IMR-90 (cell line): ENCODE results near the gene PARK7. TPM values are rescaled to one million over a fixed set of nuclear protein-coding genes. Genes with fewer than 3 reads are reported as not detected.

Source experiments
- ATAC-seq: fragments of 200-7000 bp; cut with Tn5 transposase; 2 replicates; pipeline ENCODE4 v1.9.1; 2020; ENCODE audit warnings: low read depth, mild to moderate bottlenecking, moderate library complexity
- BruUV-seq: library from RNA; stranded (reverse); fragments of 400-500 nt; replicated peaks from 2 replicates; lab custom pipeline; 2021; lab: Mats Ljungman, UMichigan
- CTCF ChIA-PET: fragments of 300-600 bp; formaldehyde crosslinking; extraction: SDS; loops from one replicate; lab custom pipeline; 2021; ENCODE audit warnings: antibody characterized with exemption; lab: Yijun Ruan, JAX
- POLR2A ChIA-PET: fragments of 300-600 bp; sonication (Branson Sonifier 250); formaldehyde crosslinking; loops from one replicate; lab custom pipeline; 2022; ENCODE audit warnings: antibody characterized with exemption; ENCODE audit not compliant: unreplicated experiment; lab: Charles Lee
- DNase-seq: peaks from one replicate; pipeline ENCODE4 v3.0.0; 2013
- H2AFZ ChIP-seq: replicated peaks from 2 replicates; pipeline ENCODE3; 2013; ENCODE audit warnings: low read length, mild to moderate bottlenecking; ENCODE audit not compliant: poor library complexity
- H2AK5ac ChIP-seq: 2 replicates; pipeline ENCODE4 v1.6.1; 2013; ENCODE audit warnings: low read depth, low read length, inconsistent platforms
- H2AK9ac ChIP-seq: replicated peaks from 2 replicates; pipeline ENCODE3; 2013; ENCODE audit warnings: mild to moderate bottlenecking, low read depth, low read length, moderate library complexity; ENCODE audit not compliant: poor library complexity
- H2BK120ac ChIP-seq: 2 replicates; pipeline ENCODE4 v1.6.1; 2013; ENCODE audit warnings: low read depth, low read length, inconsistent platforms
- H2BK15ac ChIP-seq: 3 replicates; pipeline ENCODE4 v1.6.1; 2013; ENCODE audit warnings: low read depth, low read length, inconsistent platforms
- H2BK20ac ChIP-seq: 2 replicates; pipeline ENCODE4 v1.6.1; 2013; ENCODE audit warnings: low read depth, mild to moderate bottlenecking, inconsistent platforms, low read length, moderate library complexity
- H2BK5ac ChIP-seq: 2 replicates; pipeline ENCODE4 v1.6.1; 2013; ENCODE audit warnings: mild to moderate bottlenecking, low read depth, low read length, inconsistent platforms; ENCODE audit not compliant: poor library complexity, severe bottlenecking
- H3K14ac ChIP-seq: replicated peaks from 2 replicates; pipeline ENCODE4 v1.6.1; 2013; ENCODE audit warnings: low read depth, low read length, inconsistent platforms
- H3K18ac ChIP-seq: 2 replicates; pipeline ENCODE4 v1.6.1; 2013; ENCODE audit warnings: low read depth, low read length, control low read depth
- H3K23ac ChIP-seq: 2 replicates; pipeline ENCODE4 v1.6.1; 2013; ENCODE audit warnings: low read depth, low read length, inconsistent platforms
- H3K27ac ChIP-seq: 2 replicates; pipeline ENCODE4 v1.5.1; 2013; ENCODE audit warnings: mild to moderate bottlenecking, control low read depth, low read length; ENCODE audit not compliant: insufficient read depth
- H3K27me3 ChIP-seq: 2 replicates; pipeline ENCODE4 v1.6.1; 2013; ENCODE audit warnings: low read length; ENCODE audit not compliant: control insufficient read depth, insufficient read depth
- H3K36me3 ChIP-seq: 2 replicates; pipeline ENCODE4 v1.6.1; 2013; ENCODE audit warnings: low read length, mixed read lengths; ENCODE audit not compliant: control insufficient read depth, insufficient read depth
- H3K4ac ChIP-seq: 2 replicates; pipeline ENCODE4 v1.6.1; 2013; ENCODE audit warnings: low read depth, low read length, inconsistent platforms
- H3K4me1 ChIP-seq: 2 replicates; pipeline ENCODE4 v1.6.1; 2013; ENCODE audit warnings: low read length, mixed read lengths; ENCODE audit not compliant: control insufficient read depth, insufficient read depth
- H3K4me2 ChIP-seq: 2 replicates; pipeline ENCODE4 v1.6.1; 2013; ENCODE audit warnings: low read depth, mild to moderate bottlenecking, control low read depth, low read length, moderate library complexity
- H3K4me3 ChIP-seq: 2 replicates; pipeline ENCODE4 v1.5.1; 2013; ENCODE audit warnings: low read depth, mild to moderate bottlenecking, control low read depth, low read length, moderate library complexity; ENCODE audit not compliant: insufficient read depth
- H3K56ac ChIP-seq: 2 replicates; pipeline ENCODE4 v1.6.1; 2013; ENCODE audit warnings: low read length, inconsistent platforms; ENCODE audit not compliant: insufficient read depth; ENCODE audit errors: extremely low read depth
- H3K79me1 ChIP-seq, 2 experiments: 2 replicates each; pipeline ENCODE4 v1.6.1; 2013; ENCODE audit warnings: low read length in 2 of 2, inconsistent platforms in 1 of 2, low read depth in 1 of 2
- H3K9ac ChIP-seq: 2 replicates; pipeline ENCODE4 v1.6.1; 2013; ENCODE audit warnings: low read depth, low read length, control low read depth
- H3K9me1 ChIP-seq: 2 replicates; pipeline ENCODE4 v1.6.1; 2013; ENCODE audit warnings: low read length, inconsistent platforms; ENCODE audit not compliant: insufficient read depth
- H3K9me3 ChIP-seq: 2 replicates; pipeline ENCODE4 v1.6.1; 2013; ENCODE audit warnings: low read length; ENCODE audit not compliant: control insufficient read depth, insufficient read depth
- H4K20me1 ChIP-seq: 2 replicates; pipeline ENCODE4 v1.6.1; 2013; ENCODE audit warnings: low read length, inconsistent platforms; ENCODE audit not compliant: insufficient read depth
- H4K5ac ChIP-seq: 2 replicates; pipeline ENCODE4 v1.6.1; 2013; ENCODE audit warnings: mild to moderate bottlenecking, low read depth, low read length, control low read depth
- H4K8ac ChIP-seq, 2 experiments: 2 replicates each; pipeline ENCODE4 v1.6.1; 2013; ENCODE audit warnings: low read depth in 2 of 2, low read length in 2 of 2, control low read depth in 1 of 2, inconsistent platforms in 1 of 2
- H4K91ac ChIP-seq: 2 replicates; pipeline ENCODE4 v1.6.1; 2013; ENCODE audit warnings: low read depth, low read length, inconsistent platforms; ENCODE audit not compliant: insufficient read depth
- BHLHE40 ChIP-seq: fragments of 150-350 bp; IDR thresholded peaks from 2 replicates; pipeline ENCODE4 v1.6.1; 2016; ENCODE audit warnings: mild to moderate bottlenecking, low read depth, low read length
- CEBPB ChIP-seq: IDR thresholded peaks from 2 replicates; pipeline ENCODE4 v1.6.1; 2012; ENCODE audit warnings: low read depth, low read length, improper control_type of control experiment
- CHD1 ChIP-seq: IDR thresholded peaks from 2 replicates; pipeline ENCODE4 v1.6.1; 2012; ENCODE audit warnings: low read depth, low read length, improper control_type of control experiment
- CTCF ChIP-seq: conservative IDR thresholded peaks from 2 replicates; pipeline ENCODE4 v1.5.1; 2012; ENCODE audit warnings: mild to moderate bottlenecking, low read depth, low read length, improper control_type of control experiment
- ELK1 ChIP-seq: fragments of 150-350 bp; IDR thresholded peaks from 2 replicates; pipeline ENCODE4 v1.6.1; 2016; ENCODE audit warnings: low read depth, mild to moderate bottlenecking, low read length, moderate library complexity, borderline replicate concordance
- FOS ChIP-seq: fragments of 150-350 bp; IDR thresholded peaks from 2 replicates; pipeline ENCODE4 v1.6.1; 2016; ENCODE audit warnings: low read depth, low read length
- MAFK ChIP-seq: IDR thresholded peaks from 2 replicates; pipeline ENCODE4 v1.6.1; 2012; ENCODE audit warnings: low read depth, low read length, improper control_type of control experiment
- MAZ ChIP-seq: IDR thresholded peaks from 2 replicates; pipeline ENCODE4 v1.6.1; 2012; ENCODE audit warnings: low read depth, mild to moderate bottlenecking, low read length, improper control_type of control experiment, moderate library complexity, borderline replicate concordance
- MXI1 ChIP-seq: IDR thresholded peaks from 2 replicates; pipeline ENCODE4 v1.6.1; 2012; ENCODE audit warnings: low read depth, mild to moderate bottlenecking, low read length, moderate library complexity, borderline replicate concordance
- NFE2L2 ChIP-seq: fragments of 150-350 bp; IDR thresholded peaks from 2 replicates; pipeline ENCODE4 v1.6.1; 2016; ENCODE audit warnings: low read depth, mild to moderate bottlenecking, low read length
- POLR2A ChIP-seq: IDR thresholded peaks from 2 replicates; pipeline ENCODE4 v1.6.1; 2012; ENCODE audit warnings: mild to moderate bottlenecking, low read depth, low read length
- RAD21 ChIP-seq: IDR thresholded peaks from 2 replicates; pipeline ENCODE4 v1.6.1; 2012; ENCODE audit warnings: low read length, improper control_type of control experiment
- RCOR1 ChIP-seq: IDR thresholded peaks from 2 replicates; pipeline ENCODE4 v1.6.1; 2012; ENCODE audit warnings: mild to moderate bottlenecking, low read length, improper control_type of control experiment; ENCODE audit not compliant: insufficient replicate concordance
- RFX5 ChIP-seq: IDR thresholded peaks from 2 replicates; pipeline ENCODE4 v1.8.0; 2012; ENCODE audit warnings: low read depth, mild to moderate bottlenecking, low read length, moderate library complexity
- SMC3 ChIP-seq: fragments of 150-350 bp; IDR thresholded peaks from 2 replicates; pipeline ENCODE4 v1.6.1; 2016; ENCODE audit warnings: low read depth, mild to moderate bottlenecking, antibody characterized with exemption, low read length, moderate library complexity
- USF2 ChIP-seq: fragments of 150-350 bp; IDR thresholded peaks from 2 replicates; pipeline ENCODE4 v1.6.1; 2017; ENCODE audit warnings: mild to moderate bottlenecking, antibody characterized with exemption, low read length, low read depth
- WGBS, 2 experiments: methylation state at CpG; one replicate each; pipeline versions ENCODE4 v1.1.5 to v1.1.7; 2013; ENCODE audit warnings: missing lambda C conversion rate in 2 of 2; ENCODE audit not compliant: insufficient read length in 1 of 2; ENCODE audit errors: extremely low coverage in 2 of 2; 5-methylcytosine and 5-hydroxymethylcytosine counted together
- dilution Hi-C: fragments of 300-500 bp; cut with HindIII; formaldehyde crosslinking; loops from one replicate; pipeline ENCODE4 v1.14.3; 2018; ENCODE audit warnings: low sequenced_read_pairs; ENCODE audit not compliant: unreplicated experiment
- in situ Hi-C: fragments of 300-500 bp; cut with MboI; formaldehyde crosslinking; loops from 3 replicates; pipeline ENCODE4 v1.14.3; 2019; ENCODE audit warnings: low sequenced_read_pairs, inconsistent platforms, mixed read lengths
- intact Hi-C: fragments of 100-400 bp; cut with micrococcal nuclease; formaldehyde crosslinking; loops from 2 replicates; pipeline ENCODE4 v1.10.0; 2022
- polyA plus RNA-seq, 3 experiments: library from polyadenylated mRNA; depleted of rRNA; stranded (reverse); fragments of >200 nt; gene quantifications; 2 replicates each; pipeline ENCODE4 v1.2.3, GENCODE V29; 2012; ENCODE audit warnings: low replicate concordance in 1 of 3
- total RNA-seq: library from RNA; depleted of rRNA; stranded (reverse); fragments of >200 nt; gene quantifications from 2 replicates; pipeline ENCODE4 v1.2.3, GENCODE V29; 2012

PARK7 gene
- total and polyA plus RNA-seq, 2 of the 4 experiments (the other 2 are of a cell fraction) = 207 to 357 TPM

- Histone ChIP-seq H3K79me1 (peaks cover 25 to 56% of the 10 kb centered on the region in 2 experiments), H3K4me2 (no peak overlapping the region), H4K91ac (no peak overlapping the region), H2BK20ac (no peak overlapping the region), H3K4me3 (no peak overlapping the region), H3K9me1 (no peaks in the 10 kb centered on the region; the same call in 1 of the 2 replicates), H4K8ac (no peak overlapping the region), H2BK5ac (no peak overlapping the region), H2AFZ (no peak overlapping the region), H3K23ac (no peak overlapping the region), H3K4ac (no peak overlapping the region), H2AK5ac (no peak overlapping the region), H3K4me1 (peaks cover 2% of the 10 kb centered on the region; the same call in 1 of the 2 replicates), H3K56ac (no peak overlapping the region), H3K9me3 (no peaks in the 10 kb centered on the region), H2AK9ac (peak overlapping the region; percentile 53), H3K27ac (no peak overlapping the region), H3K14ac (no peak overlapping the region), H4K5ac (no peak overlapping the region), H2BK120ac (no peak overlapping the region), H2BK15ac (no peak overlapping the region), H3K36me3 (peaks cover 47% of the 10 kb centered on the region), H4K20me1 (no peaks in the 10 kb centered on the region; the same call in 1 of the 2 replicates), H3K27me3 (no peaks in the 10 kb centered on the region), H3K18ac (no peak overlapping the region), H3K9ac (no peak overlapping the region)
- POLR2A ChIA-PET = no interaction called here
- in situ Hi-C loops = loop anchor here (5.0 to 25.0 kb wide), 4 partner anchors 331 to 881 kb away; no protein-coding TSS in a partner anchor
- BruUV-seq = no TSS peak
- TF ChIP-seq CTCF = no peak
- TF ChIP-seq CHD1 = no peak
- TF ChIP-seq SMC3 = no peak
- no peak for TF ChIP-seq CEBPB
- TF ChIP-seq MAFK = no peak
- no peak for TF ChIP-seq MXI1
- TF ChIP-seq ELK1 = no peak
- no peak for TF ChIP-seq USF2
- no peak for TF ChIP-seq NFE2L2
- TF ChIP-seq BHLHE40 = no peak
- TF ChIP-seq RFX5 = no peak
- no peak for TF ChIP-seq RAD21
- no peak for TF ChIP-seq FOS
- no peak for TF ChIP-seq POLR2A
- no peak for TF ChIP-seq RCOR1
- no peak for TF ChIP-seq MAZ
- WGBS, 2 experiments = no CpG with 5 or more reads among the region's 7 CpGs
- intact Hi-C loops = loop anchor here (5.0 kb wide), 1 partner anchor 746 kb away; no protein-coding TSS in a partner anchor
- DNase-seq (no peak), ATAC-seq (no peak)
- CTCF ChIA-PET = no interaction called here
- dilution Hi-C loops = no loop called here
These were observed 19.5 kb downstream of the PARK7 start for GRCh38 chr1:7980984-7981383.
